C1 segment of cervical spinal cord (tissue), 14 donors: ENCODE results near the gene KLHL3.

Experiments used
- DNase-seq, 14 donors: peaks; one replicate each; lab custom pipeline; 2025; lab: John Stamatoyannopoulos, UW

The KLHL3 gene

GRCh38 chr5:137635521-137635921 is 100.4 kb downstream of the KLHL3 start:
- DNase-seq = no peak

DNA sequence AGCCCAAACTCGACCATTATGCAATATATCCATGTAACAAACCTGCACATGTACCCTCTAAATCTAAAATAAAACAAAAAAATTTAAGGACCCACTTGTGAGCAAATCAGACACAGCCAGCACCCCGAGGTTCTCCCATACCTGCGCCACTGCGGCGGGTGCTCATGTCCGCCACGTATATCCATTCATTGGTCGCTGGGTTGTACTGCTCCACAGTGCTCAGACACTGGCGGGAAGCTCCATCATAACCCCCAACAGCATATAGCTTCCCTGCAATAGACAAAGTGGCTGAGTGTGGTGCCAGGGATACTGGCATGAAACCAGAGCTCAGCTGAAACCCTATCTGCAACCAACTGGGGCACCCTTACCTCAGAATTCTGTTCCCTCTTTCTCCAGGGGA is 102.0 kb downstream of the KLHL3 start:
- no peak for DNase-seq

DNA sequence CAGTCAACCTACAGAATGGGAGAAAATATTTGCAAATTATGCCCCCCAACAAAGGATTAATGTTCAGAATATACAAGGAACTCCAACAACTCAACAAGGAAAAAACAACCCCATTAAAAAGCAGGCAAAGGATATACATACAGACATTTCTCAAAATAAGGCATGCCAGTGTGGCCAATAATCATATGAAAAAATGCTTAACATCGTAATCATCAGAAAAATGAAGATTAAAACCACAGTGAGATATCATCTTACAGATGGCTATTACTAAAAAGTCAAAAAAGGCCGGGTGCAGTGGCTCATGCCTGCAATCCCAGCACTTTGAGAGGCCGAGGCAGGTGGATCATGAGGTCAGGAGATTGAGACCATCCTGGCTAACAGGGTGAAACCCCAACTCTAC is 103.2 kb downstream of the KLHL3 start:
- no peak for DNase-seq

- DNase-seq = no peak
These were observed 104.4 kb downstream of the KLHL3 start for GRCh38 chr5:137631453-137631852.

GRCh38 chr5:137630972-137631370 is 104.9 kb downstream of the KLHL3 start:
- DNase-seq = no peak

DNA sequence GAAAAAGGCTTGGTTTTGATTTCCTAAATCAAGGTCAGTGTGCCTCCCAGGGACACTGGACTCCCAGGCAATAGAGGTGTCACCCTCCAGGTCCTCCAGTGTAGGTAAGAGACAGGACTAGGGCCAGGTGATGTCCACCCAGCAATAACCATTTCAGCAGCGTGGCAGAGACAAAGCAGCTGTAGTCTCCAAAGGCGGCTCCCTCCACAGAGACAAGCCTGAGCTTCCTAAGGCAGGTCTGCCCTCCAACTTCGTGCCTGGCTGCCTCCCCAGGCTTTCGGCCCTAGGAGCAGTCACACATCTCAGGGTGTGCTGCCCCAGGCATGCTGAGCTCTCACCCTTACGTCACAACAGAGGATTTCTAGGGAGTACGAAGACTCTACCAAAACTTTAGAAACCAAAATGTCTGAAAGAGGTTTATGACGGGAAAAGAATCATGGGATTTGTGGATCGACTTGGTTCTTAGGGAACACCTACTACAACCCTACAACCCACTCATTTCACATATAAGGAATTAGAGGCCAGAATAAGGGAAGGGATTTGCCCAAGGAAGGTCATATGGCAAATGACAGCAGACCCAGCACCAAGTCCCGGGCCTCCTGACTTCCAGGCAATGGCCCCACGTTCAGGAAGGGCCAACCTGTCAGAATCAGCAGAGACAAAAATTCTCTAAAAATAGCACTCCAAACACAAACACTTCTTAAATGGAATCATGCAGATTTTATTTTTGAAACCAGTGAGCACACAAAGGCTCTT is 105.5 kb downstream of the KLHL3 start:
- no peak for DNase-seq

GRCh38 chr5:137629646-137630045 is 106.2 kb downstream of the KLHL3 start:
- peak in 6 of 14 donors; percentile 18 to 98 (median 44) for DNase-seq

GRCh38 chr5:137627706-137628105 is 108.2 kb downstream of the KLHL3 start:
- DNase-seq = peak in 1 of 14 donors; percentile 36

DNA sequence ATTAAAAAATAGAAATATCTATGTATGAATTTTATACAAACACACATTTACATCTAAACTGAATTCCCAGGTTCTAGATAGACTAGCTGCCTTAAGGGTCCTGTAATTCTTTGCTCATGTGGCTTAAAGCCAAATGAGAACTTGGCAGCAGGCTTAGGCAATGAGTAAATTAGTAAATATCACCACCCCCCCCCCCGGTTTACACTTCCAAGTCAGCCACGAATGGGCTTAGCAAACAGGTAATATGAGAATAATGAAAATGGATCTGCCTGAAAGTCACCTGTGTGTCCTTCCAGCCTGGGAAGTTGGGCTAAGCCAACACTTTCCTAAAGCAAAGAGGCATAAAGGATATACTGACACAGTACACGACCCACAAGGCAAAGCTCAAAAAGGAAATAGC is 108.6 kb downstream of the KLHL3 start:
- DNase-seq = no peak

DNA sequence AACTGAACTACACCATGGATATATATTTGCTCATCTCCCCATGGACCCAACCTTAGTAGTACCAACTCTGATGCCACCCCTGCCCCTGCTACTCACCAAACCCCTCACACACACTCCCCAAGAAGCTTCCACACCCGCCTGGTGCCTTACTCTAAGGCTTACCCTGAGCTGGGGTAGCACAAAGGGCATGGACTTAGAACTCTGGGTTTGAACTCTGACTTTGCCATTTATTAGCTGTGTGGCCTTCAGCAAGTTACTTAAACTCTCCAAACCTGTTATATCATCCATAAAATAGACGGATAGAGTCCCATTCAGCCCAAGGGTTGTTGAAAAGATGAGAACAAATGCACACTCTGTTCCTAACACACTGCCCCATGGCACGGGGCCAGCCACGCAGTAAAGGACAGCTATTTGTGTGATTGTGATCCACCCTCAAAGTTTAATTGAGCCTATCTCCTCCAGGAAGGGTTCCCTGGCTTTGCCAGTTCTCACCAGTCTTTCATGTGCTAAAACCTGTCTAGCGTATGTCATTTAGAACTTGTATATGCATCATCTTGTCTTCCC is 111.0 kb downstream of the KLHL3 start:
- DNase-seq = no peak

- peak in 13 of 14 donors; percentile 11 to 95 (median 81) for DNase-seq
These were observed 113.0 kb downstream of the KLHL3 start for GRCh38 chr5:137622850-137623249.

DNA sequence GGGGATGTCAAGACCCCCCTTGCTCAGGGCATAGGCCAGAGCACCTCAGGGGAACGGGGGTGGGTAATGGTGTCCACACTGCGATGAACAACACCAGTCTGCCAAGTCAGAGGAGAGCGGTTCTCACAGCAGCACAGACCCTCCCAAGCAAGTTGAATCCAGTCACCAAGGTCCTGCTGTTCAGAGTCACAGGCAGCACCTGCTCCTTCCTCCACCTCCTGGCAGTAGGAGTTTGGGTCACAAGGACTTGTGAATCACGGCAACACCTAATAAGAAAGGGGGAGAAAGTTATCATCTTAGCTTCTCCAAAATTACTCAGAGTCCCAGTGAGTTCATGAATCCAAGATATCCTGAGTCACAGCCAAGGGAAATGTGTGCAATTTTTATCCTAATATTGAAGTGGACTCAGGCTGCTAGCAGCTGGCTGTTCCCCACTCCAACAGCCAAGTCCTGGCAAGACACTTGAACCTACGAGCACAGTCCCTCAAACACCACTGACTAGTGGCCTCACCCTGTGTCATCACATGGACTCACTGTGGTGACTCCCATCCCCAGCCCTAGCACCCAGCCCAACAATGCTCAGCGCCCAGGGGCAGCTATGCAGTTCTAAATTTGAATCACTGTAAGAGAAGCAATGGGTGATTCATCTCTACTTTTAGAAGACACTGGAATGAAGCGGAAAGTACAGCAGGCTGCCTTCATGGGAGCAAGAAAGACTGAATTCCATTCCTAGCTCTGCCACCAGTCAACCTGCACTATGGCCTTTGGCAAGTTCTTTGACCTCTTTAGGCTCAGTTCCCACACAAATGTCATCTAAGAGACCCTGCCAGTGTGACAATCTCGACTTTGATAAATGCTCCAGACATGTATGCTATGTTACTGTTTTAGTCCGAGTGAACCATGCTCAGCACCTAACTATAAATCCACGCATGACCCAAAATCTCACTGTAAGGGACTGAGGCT is 113.7 kb downstream of the KLHL3 start:
- peak in 1 of 14 donors; percentile 24 for DNase-seq

DNA sequence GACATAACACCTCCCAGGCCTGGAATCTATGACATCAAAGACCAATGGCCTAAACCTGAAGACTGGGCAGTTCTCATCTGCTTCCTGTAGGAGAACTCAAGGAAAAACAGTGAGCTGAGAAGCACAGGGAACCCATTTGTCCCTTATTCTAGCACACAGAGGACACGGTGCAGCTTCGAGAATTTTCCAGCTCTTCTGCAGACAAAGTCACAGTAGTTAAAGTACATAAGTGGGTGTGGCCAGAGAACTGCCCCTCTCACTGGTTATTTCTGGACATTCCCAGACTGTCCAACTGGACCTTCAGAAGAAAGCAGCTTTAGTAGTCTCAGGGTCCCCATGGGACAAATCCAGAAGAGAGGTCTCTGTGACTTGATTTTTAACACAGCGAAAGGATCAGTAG is 114.6 kb downstream of the KLHL3 start:
- no peak for DNase-seq

- peak in 9 of 14 donors; percentile 8 to 97 (median 35) for DNase-seq
These were observed 116.6 kb downstream of the KLHL3 start for GRCh38 chr5:137619191-137619870.

- no peak for DNase-seq
These were observed 117.4 kb downstream of the KLHL3 start for GRCh38 chr5:137618476-137618875.

GRCh38 chr5:137617528-137618205 is 118.2 kb downstream of the KLHL3 start:
- no peak for DNase-seq

- DNase-seq = no peak
These were observed 119.8 kb downstream of the KLHL3 start for GRCh38 chr5:137616046-137616445.

- no peak for DNase-seq
These were observed 120.6 kb downstream of the KLHL3 start for GRCh38 chr5:137615171-137615775.

DNA sequence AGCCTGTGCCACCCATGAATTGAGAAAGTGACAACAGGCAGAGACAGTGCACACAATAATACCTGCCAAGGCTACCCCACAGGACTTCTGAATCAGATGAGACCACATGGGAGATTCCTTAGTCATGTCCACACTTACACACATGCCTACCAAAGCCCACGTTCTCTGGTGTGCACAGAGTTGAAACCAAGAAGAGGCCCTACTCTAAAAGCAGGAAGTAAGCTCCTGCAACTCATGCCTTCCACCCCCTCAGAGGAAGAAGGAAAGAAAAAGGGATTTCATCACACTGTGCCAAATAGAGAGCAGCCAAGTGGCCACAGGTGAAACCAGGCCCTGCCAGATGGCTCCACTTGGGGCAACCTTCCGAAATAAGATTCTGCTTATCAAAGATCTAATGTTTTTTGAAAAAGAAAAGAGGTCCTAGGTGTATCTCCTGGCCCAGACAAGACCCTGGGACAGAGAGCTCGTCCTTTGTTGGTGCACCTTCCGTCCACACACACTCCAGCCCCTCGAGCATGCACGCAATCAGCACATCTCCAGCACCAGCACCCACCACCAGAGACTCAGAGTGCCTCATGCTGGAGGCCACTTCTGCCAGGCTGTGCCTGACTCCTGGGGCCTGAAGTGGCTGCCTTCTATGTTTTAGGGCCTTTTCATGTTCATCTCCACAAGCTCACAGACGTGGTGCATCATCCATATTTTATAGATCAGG is 122.2 kb downstream of the KLHL3 start:
- DNase-seq = peak in 3 of 14 donors; percentile 20 to 70 (median 28)

- DNase-seq = no peak
These were observed 123.3 kb downstream of the KLHL3 start for GRCh38 chr5:137612576-137612975.
